PC-9 (cell line): Measurements from ENCODE around the gene MAPRE3.

Experiments
- CTCF ChIP-seq: fragments of 200-600 bp; sonication (generic); conservative IDR thresholded peaks from 2 replicates; pipeline ENCODE4 v1.6.1; 2017; ENCODE audit warnings: mixed run types, antibody characterized with exemption, mild to moderate bottlenecking, moderate library complexity
- EZH2 ChIP-seq: fragments of 200-600 bp; sonication (generic); IDR thresholded peaks from 2 replicates; pipeline ENCODE4 v1.8.0; 2017; ENCODE audit warnings: antibody characterized with exemption, low read depth

- TF ChIP-seq CTCF = no peak
- no peak for TF ChIP-seq EZH2
These were observed 44.5 kb downstream of the MAPRE3 start for GRCh38 chr2:27014771-27015433.
